OCI-LY3 (cell line): ENCODE data around the gene ALDH1A3.

Experiments
- EZH2phosphoT487 ChIP-seq: fragments of 200-600 bp; shearing (Covaris generic); IDR thresholded peaks from 2 replicates; pipeline ENCODE4 v1.6.1; 2018; ENCODE audit warnings: antibody characterized with exemption, mixed run types, low read depth
- TF ChIP-seq, protein P1 (sequence below): fragments of 200-600, 300-600 bp; sonication (generic); IDR thresholded peaks from 2 replicates; pipeline ENCODE4 v1.5.1; 2014; ENCODE audit warnings: antibody characterized with exemption, low read length, low read depth

DNA sequence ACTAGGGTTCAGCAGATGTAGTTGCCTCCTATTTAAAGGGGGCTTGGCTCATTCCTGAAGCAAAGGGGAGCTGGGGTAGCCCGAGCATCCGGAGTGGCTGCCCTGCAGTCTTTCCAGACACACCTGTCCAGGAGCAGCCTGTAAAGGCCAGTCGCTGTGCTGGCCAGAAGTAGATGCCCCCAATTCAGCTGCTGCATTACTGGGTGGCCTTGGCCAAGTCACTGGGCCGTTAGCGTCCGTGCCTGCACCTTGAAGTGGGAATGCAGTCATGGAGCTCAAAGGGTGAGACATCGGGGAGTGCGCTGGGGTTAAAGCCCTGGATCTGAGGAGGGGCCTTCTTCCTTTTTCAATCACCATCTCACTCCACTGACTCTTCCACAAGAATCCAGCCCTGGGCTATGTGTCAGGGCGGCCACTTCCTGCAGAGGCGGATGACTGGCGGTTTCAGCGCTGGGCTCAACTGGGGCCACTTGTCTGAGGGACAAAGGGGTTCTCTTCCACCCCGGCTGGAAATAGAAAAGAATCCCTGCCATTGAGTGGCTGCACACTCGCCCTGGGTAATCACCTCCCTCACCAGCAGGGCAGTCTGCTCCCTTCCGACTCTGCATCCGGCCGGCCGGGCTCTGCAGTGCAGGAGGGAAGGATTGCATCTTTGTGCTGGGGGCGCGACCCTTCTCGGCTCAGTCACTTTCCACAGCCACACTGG, 11.8 kb downstream of the ALDH1A3 start:
- TF ChIP-seq, protein P1, sequence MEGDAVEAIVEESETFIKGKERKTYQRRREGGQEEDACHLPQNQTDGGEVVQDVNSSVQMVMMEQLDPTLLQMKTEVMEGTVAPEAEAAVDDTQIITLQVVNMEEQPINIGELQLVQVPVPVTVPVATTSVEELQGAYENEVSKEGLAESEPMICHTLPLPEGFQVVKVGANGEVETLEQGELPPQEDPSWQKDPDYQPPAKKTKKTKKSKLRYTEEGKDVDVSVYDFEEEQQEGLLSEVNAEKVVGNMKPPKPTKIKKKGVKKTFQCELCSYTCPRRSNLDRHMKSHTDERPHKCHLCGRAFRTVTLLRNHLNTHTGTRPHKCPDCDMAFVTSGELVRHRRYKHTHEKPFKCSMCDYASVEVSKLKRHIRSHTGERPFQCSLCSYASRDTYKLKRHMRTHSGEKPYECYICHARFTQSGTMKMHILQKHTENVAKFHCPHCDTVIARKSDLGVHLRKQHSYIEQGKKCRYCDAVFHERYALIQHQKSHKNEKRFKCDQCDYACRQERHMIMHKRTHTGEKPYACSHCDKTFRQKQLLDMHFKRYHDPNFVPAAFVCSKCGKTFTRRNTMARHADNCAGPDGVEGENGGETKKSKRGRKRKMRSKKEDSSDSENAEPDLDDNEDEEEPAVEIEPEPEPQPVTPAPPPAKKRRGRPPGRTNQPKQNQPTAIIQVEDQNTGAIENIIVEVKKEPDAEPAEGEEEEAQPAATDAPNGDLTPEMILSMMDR: no peak
- TF ChIP-seq EZH2phosphoT487: no peak
